Stomach (tissue), 4 donors: ENCODE measurements around the gene KLHL17.
"Not testable (repeated sequence)": the region's sequence is repeated elsewhere in the genome, so short reads cannot be mapped to it uniquely, and the experiment has no call there.

Experiments
- CTCF ChIP-seq, 7 experiments: fragments of 450-650 bp in 4 of 7; fragments of 200-600 bp in 3 of 7; sonication (generic) in 3 of 7; IDR thresholded peaks; one replicate each; pipeline ENCODE4 v1.5.1; 2016 to 2019; ENCODE audit warnings: antibody characterized with exemption in 7 of 7, control low read depth in 2 of 7, mild to moderate bottlenecking in 1 of 7
- EP300 ChIP-seq: sonication (generic); formaldehyde crosslinking; IDR thresholded peaks from one replicate; pipeline ENCODE4 v1.6.1; 2017; ENCODE audit warnings: antibody characterized with exemption
- POLR2A ChIP-seq, 4 donors: fragments of 450-650 bp; IDR thresholded peaks; one replicate each; pipeline ENCODE4 v1.6.1; 2016; ENCODE audit warnings: antibody characterized with exemption in 4 of 4, control low read depth in 2 of 4, mild to moderate bottlenecking in 1 of 4, moderate library complexity in 1 of 4

GRCh38 chr1:1010131-1010530 lies 49.7 kb downstream of the KLHL17 start:
- not testable (repeated sequence) for TF ChIP-seq CTCF (IDR thresholded peaks at IDR 0.05); POLR2A (IDR thresholded peaks at IDR 0.05); EP300
